ENCODE data around the gene GAS2L3. TPM values are rescaled to one million over a fixed set of nuclear protein-coding genes. Genes with fewer than 3 reads are reported as not detected.
"Not testable (repeated sequence)": the region's sequence is repeated elsewhere in the genome, so short reads cannot be mapped to it uniquely, and the experiment has no call there.

GAS2L3 gene
- total RNA-seq, 1 experiment from 2014 or later: 29.9 TPM

DNA sequence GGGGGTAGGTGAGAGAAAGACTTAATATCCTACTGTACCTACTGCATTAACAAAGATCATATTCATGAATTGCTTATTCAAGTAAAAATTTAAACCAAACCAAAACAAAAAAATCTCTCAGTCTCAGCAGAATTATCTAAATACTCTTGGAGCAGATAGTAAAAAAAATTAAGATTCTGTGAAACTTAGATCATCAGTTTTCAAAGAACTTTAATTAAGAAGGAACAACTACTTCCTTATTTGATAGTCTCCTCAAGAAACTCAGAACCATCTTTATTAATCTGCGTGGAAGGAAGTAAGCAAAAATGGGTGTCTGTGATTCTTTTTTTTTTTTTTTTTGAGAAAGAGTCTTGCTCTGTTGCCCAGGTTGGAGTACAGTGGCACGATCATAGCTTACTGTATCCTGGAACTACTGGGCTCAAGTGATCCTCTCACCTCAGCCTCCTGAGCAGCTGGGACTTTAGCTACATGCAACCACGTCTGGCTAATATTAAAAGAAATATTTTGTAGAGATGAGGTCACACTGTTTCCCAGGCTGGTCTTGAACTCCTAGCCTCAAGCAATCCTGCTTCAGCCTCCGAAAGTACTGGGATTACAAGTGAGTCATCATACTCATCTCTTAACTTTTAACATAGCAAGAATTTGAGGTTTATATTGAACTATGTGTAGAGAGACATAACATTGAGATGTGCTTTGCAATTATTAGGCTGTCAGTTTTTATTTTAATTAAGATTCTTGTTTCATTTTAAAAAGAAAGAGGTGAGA is 37.4 kb downstream of the GAS2L3 start:
- peaks cover 11% of the 10 kb centered on the region for H3K36me3 Mint-ChIP-seq (ENCODE audit: insufficient read depth, unreplicated experiment)
- H3K27ac Mint-ChIP-seq (ENCODE audit: low read depth, unreplicated experiment): no peak overlapping the region
- POLR2A ChIA-PET: no interaction called here
- DNase-seq (ENCODE audit: unreplicated experiment): no peak
- CTCF ChIA-PET: interaction anchor here (0.6 kb wide), 2 partner anchors 13 to 356 kb away, joined by 4 to 6 read pairs; no protein-coding TSS in a partner anchor
- TF ChIP-seq CTCF (IDR thresholded peaks at IDR 0.05; ENCODE audit: unreplicated experiment): no peak
- no peaks in the 10 kb centered on the region for H3K27me3 Mint-ChIP-seq (ENCODE audit: insufficient read depth, unreplicated experiment)
- no TSS peak for BruUV-seq (replicated peaks)
- H3K4me3 Mint-ChIP-seq (ENCODE audit: unreplicated experiment): no peak overlapping the region
- H3K9me3 Mint-ChIP-seq (ENCODE audit: unreplicated experiment): peaks cover 6% of the 10 kb centered on the region
- intact Hi-C loops (cut with micrococcal nuclease): no loop called here
- H3K4me1 Mint-ChIP-seq (ENCODE audit: insufficient read depth, unreplicated experiment): no peaks in the 10 kb centered on the region

DNA sequence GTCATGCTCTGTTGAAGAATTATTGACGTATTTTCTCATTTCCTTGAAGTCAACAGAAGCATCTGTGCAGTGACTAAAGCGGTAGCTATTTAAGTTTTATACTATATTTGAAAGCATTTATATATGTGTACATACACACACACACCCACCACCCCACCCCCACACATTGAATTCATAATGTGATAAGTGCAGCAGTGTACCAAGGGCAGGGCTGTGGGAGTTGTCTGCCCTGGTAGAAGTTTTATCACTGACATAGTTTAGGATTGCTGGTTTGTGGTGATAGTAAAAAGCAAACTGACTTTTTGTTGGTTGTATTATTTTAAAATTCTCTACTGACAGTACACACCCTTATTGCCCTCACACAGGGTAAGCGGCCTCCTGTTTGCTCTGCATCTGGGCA is 39.1 kb downstream of the GAS2L3 start:
- Mint-ChIP-seq H3K27ac (ENCODE audit: low read depth, unreplicated experiment) (no peak overlapping the region), H3K27me3 (ENCODE audit: insufficient read depth, unreplicated experiment) (no peaks in the 10 kb centered on the region), H3K36me3 (ENCODE audit: insufficient read depth, unreplicated experiment) (peaks cover 14% of the 10 kb centered on the region), H3K4me1 (ENCODE audit: insufficient read depth, unreplicated experiment) (no peaks in the 10 kb centered on the region), H3K4me3 (ENCODE audit: unreplicated experiment) (no peak overlapping the region), H3K9me3 (ENCODE audit: unreplicated experiment) (peaks cover 1% of the 10 kb centered on the region)
- CTCF ChIA-PET: no interaction called here
- POLR2A ChIA-PET: no interaction called here
- no peak for DNase-seq (ENCODE audit: unreplicated experiment)
- BruUV-seq (replicated peaks): no TSS peak
- intact Hi-C loops (cut with micrococcal nuclease): no loop called here
- TF ChIP-seq CTCF (IDR thresholded peaks at IDR 0.05; ENCODE audit: unreplicated experiment): no peak

DNA sequence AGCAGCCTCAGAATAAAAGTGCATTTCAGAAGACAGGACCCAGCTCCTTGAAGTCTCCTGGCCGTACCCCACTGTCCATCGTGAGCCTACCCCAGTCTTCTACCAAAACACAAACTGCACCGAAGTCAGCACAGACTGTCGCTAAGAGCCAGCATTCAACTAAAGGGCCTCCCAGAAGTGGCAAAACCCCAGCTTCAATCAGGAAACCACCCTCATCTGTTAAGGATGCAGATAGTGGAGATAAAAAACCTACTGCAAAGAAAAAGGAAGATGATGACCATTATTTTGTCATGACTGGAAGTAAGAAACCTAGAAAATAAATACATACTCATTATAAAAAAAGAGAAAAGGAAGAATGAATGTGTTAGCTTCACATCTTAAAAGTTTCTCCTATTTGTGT is 51.1 kb downstream of the GAS2L3 start:
- no peaks in the 10 kb centered on the region for H3K4me1 Mint-ChIP-seq (ENCODE audit: insufficient read depth, unreplicated experiment)
- no peak overlapping the region for H3K4me3 Mint-ChIP-seq (ENCODE audit: unreplicated experiment)
- POLR2A ChIA-PET: no interaction called here

GRCh38 chr12:100632445-100632892 is 59.0 kb downstream of the GAS2L3 start:
- TF ChIP-seq CTCF (IDR thresholded peaks at IDR 0.05; ENCODE audit: unreplicated experiment): no peak
- POLR2A ChIA-PET: no interaction called here
- Mint-ChIP-seq H3K36me3 (ENCODE audit: insufficient read depth, unreplicated experiment) (no peaks in the 10 kb centered on the region), H3K27ac (ENCODE audit: low read depth, unreplicated experiment) (no peak overlapping the region), H3K9me3 (ENCODE audit: unreplicated experiment) (no peaks in the 10 kb centered on the region), H3K4me3 (ENCODE audit: unreplicated experiment) (no peak overlapping the region), H3K4me1 (ENCODE audit: insufficient read depth, unreplicated experiment) (no peaks in the 10 kb centered on the region), H3K27me3 (ENCODE audit: insufficient read depth, unreplicated experiment) (no peaks in the 10 kb centered on the region)
- CTCF ChIA-PET: interaction anchor here (0.6 to 0.7 kb wide), 3 partner anchors 74 to 720 kb away, joined by 3 to 4 read pairs (median 3); no protein-coding TSS in a partner anchor
- BruUV-seq (replicated peaks): no TSS peak
- no peak for DNase-seq (ENCODE audit: unreplicated experiment)
- intact Hi-C loops (cut with micrococcal nuclease): no loop called here

More for the DNA sequence above, 51.1 kb downstream of the GAS2L3 start:
- CTCF ChIA-PET: interaction anchor here (0.7 to 1.5 kb wide), 2 partner anchors 109 to 357 kb away, joined by 3 to 5 read pairs; no protein-coding TSS in a partner anchor
- Mint-ChIP-seq H3K9me3 (ENCODE audit: unreplicated experiment) (no peaks in the 10 kb centered on the region), H3K27me3 (ENCODE audit: insufficient read depth, unreplicated experiment) (no peaks in the 10 kb centered on the region), H3K36me3 (ENCODE audit: insufficient read depth, unreplicated experiment) (peaks cover 10% of the 10 kb centered on the region), H3K27ac (ENCODE audit: low read depth, unreplicated experiment) (peak overlapping the region; percentile 30)
- TF ChIP-seq CTCF (IDR thresholded peaks at IDR 0.05; ENCODE audit: unreplicated experiment): no peak
- intact Hi-C loops (cut with micrococcal nuclease): no loop called here
- DNase-seq (ENCODE audit: unreplicated experiment): no peak
- BruUV-seq (replicated peaks): no TSS peak

DNA sequence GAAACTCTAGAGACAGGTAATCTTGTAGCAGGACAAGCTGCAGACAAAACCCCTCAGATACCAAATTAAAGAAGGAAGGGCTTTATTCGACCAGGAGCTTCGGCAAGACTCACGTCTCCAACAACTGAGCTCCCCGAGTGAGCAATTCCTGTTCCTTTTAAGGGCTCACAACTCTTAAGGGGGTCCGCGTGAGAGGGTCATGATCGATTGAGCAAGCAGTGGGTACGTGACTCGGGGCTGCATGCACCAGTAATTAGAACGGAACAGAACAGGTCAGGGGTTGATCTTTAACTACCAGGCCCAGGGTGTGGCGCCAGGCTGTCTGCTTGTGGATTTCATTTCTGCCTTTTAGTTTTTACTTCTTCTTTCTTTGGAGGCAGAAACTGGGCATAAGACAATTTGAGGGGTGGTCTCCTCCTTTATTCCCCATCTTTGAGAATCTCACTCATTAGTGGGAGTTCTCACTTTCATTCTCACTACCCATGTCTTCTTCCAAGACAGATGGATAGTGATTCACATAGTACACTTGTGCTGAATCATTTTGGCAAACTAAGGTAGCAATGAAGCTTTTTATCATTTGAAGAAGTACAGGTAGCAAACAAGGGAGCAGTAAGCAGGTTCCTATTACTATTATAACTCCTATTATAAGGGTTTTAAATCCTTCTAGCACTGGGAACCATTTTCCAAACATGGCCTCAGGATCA is 59.8 kb downstream of the GAS2L3 start:
- H3K27ac Mint-ChIP-seq (ENCODE audit: low read depth, unreplicated experiment); H3K4me1 Mint-ChIP-seq (ENCODE audit: insufficient read depth, unreplicated experiment); DNase-seq (ENCODE audit: unreplicated experiment); intact Hi-C loops (cut with micrococcal nuclease); BruUV-seq (replicated peaks); H3K9me3 Mint-ChIP-seq (ENCODE audit: unreplicated experiment); H3K27me3 Mint-ChIP-seq (ENCODE audit: insufficient read depth, unreplicated experiment); H3K4me3 Mint-ChIP-seq (ENCODE audit: unreplicated experiment); H3K36me3 Mint-ChIP-seq (ENCODE audit: insufficient read depth, unreplicated experiment): not testable (repeated sequence)
- ChIA-PET CTCF (interaction anchor here (0.6 to 0.7 kb wide), 2 partner anchors 223 to 290 kb away, joined by 3 read pairs; no protein-coding TSS in a partner anchor), POLR2A (interaction anchor here (0.6 kb wide), 2 partner anchors 8 to 293 kb away, joined by 3 read pairs; no protein-coding TSS in a partner anchor)

Measured in MCF 10A (cell line).